Activated B cell treated with CpG ODN at 0.5 μM for 24 hours (primary cell): ENCODE results near the gene NEAT1. TPM values are rescaled to one million over a fixed set of nuclear protein-coding genes. Genes with fewer than 3 reads are reported as not detected.

ENCODE experiments used
- ATAC-seq: fragments of 200-7000 bp; cut with Tn5 transposase; one replicate; pipeline ENCODE4 v1.10.0; 2021; ENCODE audit warnings: low read depth, mild to moderate bottlenecking, moderate library complexity
- CTCF ChIA-PET: fragments of 350-600 bp; sonication (Branson Sonifier 250); formaldehyde crosslinking; loops from one replicate; lab custom pipeline; 2021; ENCODE audit warnings: antibody characterized with exemption; lab: Charles Lee
- POLR2A ChIA-PET: fragments of 350-600 bp; sonication (Branson Sonifier 250); formaldehyde crosslinking; loops from one replicate; lab custom pipeline; 2021; ENCODE audit warnings: antibody characterized with exemption; lab: Charles Lee
- DNase-seq: peaks from one replicate; pipeline ENCODE4 v3.0.0; 2022
- H3K27ac Mint-ChIP-seq: one replicate; pipeline ENCODE4 v1.8.0; 2020; ENCODE audit warnings: mixed read lengths
- H3K27me3 Mint-ChIP-seq: one replicate; pipeline ENCODE4 v1.8.0; 2021; ENCODE audit warnings: mixed read lengths
- H3K36me3 Mint-ChIP-seq: one replicate; pipeline ENCODE4 v1.8.0; 2021; ENCODE audit warnings: low read depth, mixed read lengths
- H3K4me1 Mint-ChIP-seq: one replicate; pipeline ENCODE4 v1.8.0; 2021; ENCODE audit warnings: mixed read lengths
- H3K4me3 Mint-ChIP-seq: one replicate; pipeline ENCODE4 v1.8.0; 2020; ENCODE audit warnings: mild to moderate bottlenecking, mixed read lengths
- H3K9me3 Mint-ChIP-seq: one replicate; pipeline ENCODE4 v1.8.0; 2020; ENCODE audit warnings: mixed read lengths
- intact Hi-C: fragments of 100-400 bp; cut with micrococcal nuclease; formaldehyde crosslinking; loops from one replicate; pipeline ENCODE4 v1.15.1; 2024
- total RNA-seq: library from RNA; stranded (reverse); gene quantifications from 2 replicates; pipeline ENCODE4 v1.2.3, GENCODE V29; 2022
- TF ChIP-seq, protein P1 (sequence below): fragments of 200-600 bp; IDR thresholded peaks from one replicate; pipeline ENCODE4 v1.8.0; 2022; ENCODE audit warnings: antibody characterized with exemption, mild to moderate bottlenecking

The NEAT1 gene
- total RNA-seq, 1 donor from 2014 or later = 699 TPM

DNA sequence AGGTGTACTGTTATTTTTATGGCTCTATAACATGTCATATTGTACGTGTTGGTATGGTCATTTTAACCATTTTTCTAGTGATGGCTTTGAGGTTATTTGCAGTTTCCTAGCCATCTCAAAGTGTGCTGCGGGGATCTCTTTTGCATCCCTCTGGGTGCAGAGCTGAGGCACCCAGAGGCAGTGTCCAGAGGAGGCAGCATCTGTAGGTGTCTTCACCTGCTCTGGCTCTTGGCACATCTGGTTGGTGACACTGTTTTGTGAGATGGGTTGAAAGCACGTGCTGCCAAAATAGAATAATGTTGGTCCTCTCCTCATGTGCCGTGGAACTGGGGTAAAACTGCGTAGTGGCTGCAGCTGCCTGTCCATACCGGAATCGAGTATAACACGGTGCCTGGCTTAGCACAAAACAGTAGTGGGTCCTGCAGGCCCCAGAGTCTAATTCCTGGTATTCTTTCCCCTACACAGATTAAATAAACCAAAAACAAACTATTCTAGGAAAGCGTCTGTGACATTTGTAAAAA is 12.9 kb downstream of the NEAT1 start:
- intact Hi-C loops = no loop called here

DNA sequence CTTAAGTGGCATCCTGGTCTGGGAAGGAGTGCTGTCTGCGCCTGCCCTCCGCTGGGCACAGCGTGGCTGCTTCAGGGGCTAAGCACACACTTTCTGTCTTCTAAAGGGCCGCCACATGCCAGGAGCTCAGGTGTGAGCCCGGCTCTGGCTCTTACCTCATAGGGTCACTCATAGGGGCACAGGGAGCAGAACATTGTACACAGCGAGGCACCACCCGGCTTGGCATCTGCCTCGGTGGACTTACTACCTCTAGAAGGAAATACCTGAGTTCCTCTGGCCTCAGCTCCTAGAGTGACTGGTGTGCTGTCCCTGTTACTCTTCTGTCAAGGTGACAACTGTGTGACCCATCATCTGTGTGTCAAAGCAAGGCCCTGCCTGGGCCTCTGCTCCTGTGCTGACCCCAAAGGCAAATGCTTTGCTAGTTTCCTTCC is 13.4 kb downstream of the NEAT1 start:
- Mint-ChIP-seq H3K27ac (peak overlapping the region; percentile 26), H3K4me3 (no peak overlapping the region), H3K4me1 (peaks cover 61% of the 10 kb centered on the region), H3K9me3 (no peaks in the 10 kb centered on the region), H3K36me3 (peaks cover 44% of the 10 kb centered on the region), H3K27me3 (no peaks in the 10 kb centered on the region)
- intact Hi-C loops = no loop called here
- TF ChIP-seq, protein P1, sequence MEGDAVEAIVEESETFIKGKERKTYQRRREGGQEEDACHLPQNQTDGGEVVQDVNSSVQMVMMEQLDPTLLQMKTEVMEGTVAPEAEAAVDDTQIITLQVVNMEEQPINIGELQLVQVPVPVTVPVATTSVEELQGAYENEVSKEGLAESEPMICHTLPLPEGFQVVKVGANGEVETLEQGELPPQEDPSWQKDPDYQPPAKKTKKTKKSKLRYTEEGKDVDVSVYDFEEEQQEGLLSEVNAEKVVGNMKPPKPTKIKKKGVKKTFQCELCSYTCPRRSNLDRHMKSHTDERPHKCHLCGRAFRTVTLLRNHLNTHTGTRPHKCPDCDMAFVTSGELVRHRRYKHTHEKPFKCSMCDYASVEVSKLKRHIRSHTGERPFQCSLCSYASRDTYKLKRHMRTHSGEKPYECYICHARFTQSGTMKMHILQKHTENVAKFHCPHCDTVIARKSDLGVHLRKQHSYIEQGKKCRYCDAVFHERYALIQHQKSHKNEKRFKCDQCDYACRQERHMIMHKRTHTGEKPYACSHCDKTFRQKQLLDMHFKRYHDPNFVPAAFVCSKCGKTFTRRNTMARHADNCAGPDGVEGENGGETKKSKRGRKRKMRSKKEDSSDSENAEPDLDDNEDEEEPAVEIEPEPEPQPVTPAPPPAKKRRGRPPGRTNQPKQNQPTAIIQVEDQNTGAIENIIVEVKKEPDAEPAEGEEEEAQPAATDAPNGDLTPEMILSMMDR = no peak
- DNase-seq = no peak
- no peak for ATAC-seq
- CTCF ChIA-PET = no interaction called here
- POLR2A ChIA-PET = interaction anchor here (1.1 to 5.0 kb wide), 7 partner anchors 10 to 63 kb away, joined by 3 to 64 read pairs (median 6); partner anchors contain the start of genes MALAT1 and NEAT1

More for the DNA sequence above, 12.9 kb downstream of the NEAT1 start:
- CTCF ChIA-PET = no interaction called here
- H3K27me3 Mint-ChIP-seq = no peaks in the 10 kb centered on the region
- peaks cover 61% of the 10 kb centered on the region for H3K4me1 Mint-ChIP-seq
- TF ChIP-seq, protein P1 = no peak
- no peak for DNase-seq
- peaks cover 42% of the 10 kb centered on the region for H3K36me3 Mint-ChIP-seq
- H3K27ac Mint-ChIP-seq = no peak overlapping the region
- H3K9me3 Mint-ChIP-seq = no peaks in the 10 kb centered on the region
- H3K4me3 Mint-ChIP-seq = no peak overlapping the region
- ATAC-seq = no peak
- POLR2A ChIA-PET = interaction anchor here (1.1 to 5.0 kb wide), 6 partner anchors 10 to 63 kb away, joined by 3 to 64 read pairs (median 7); partner anchors contain the start of genes MALAT1 and NEAT1

DNA sequence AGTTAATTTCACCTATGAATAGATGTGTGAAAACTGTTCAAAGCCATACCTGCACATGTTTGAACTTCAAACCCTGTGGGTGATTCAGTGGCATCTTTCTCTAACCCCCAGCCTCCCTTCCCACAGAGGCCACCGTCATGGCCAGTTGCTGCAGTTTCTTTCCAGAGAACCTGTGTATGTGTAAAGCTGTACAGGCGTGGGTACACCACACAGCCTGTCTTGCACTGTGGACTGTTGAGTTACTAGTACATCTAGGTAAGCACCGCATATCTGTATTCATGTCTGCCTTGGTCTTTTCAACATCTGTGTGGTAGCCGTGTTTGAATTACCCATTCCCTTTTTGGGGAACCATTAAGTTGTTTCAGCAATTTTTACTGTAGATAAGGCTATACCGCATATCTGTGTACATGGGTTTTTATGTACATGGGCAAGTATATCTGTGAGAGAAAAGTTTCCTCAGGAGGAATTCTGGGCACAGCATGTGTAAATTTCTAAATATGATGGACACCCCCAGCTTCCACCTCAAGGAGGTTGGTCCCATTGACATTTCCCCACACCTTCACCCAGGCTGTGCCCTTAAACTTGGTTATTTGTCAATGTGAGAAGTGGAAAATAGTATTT is 13.9 kb downstream of the NEAT1 start:
- DNase-seq (no peak), ATAC-seq (no peak)
- no peak overlapping the region for H3K4me3 Mint-ChIP-seq
- intact Hi-C loops = no loop called here
- H3K36me3 Mint-ChIP-seq = peaks cover 44% of the 10 kb centered on the region
- no peaks in the 10 kb centered on the region for H3K27me3 Mint-ChIP-seq
- ChIA-PET CTCF (interaction anchor here (0.6 to 1.3 kb wide), 6 partner anchors 12 to 161 kb away, joined by 3 read pairs; no protein-coding TSS in a partner anchor), POLR2A (interaction anchor here (0.7 to 5.0 kb wide), 12 partner anchors 11 to 69 kb away, joined by 3 to 64 read pairs (median 4); partner anchors contain the start of genes MALAT1 and NEAT1)
- peaks cover 62% of the 10 kb centered on the region for H3K4me1 Mint-ChIP-seq
- H3K27ac Mint-ChIP-seq = peak overlapping the region; percentile 26
- H3K9me3 Mint-ChIP-seq = no peaks in the 10 kb centered on the region
- TF ChIP-seq, protein P1 = no peak

DNA sequence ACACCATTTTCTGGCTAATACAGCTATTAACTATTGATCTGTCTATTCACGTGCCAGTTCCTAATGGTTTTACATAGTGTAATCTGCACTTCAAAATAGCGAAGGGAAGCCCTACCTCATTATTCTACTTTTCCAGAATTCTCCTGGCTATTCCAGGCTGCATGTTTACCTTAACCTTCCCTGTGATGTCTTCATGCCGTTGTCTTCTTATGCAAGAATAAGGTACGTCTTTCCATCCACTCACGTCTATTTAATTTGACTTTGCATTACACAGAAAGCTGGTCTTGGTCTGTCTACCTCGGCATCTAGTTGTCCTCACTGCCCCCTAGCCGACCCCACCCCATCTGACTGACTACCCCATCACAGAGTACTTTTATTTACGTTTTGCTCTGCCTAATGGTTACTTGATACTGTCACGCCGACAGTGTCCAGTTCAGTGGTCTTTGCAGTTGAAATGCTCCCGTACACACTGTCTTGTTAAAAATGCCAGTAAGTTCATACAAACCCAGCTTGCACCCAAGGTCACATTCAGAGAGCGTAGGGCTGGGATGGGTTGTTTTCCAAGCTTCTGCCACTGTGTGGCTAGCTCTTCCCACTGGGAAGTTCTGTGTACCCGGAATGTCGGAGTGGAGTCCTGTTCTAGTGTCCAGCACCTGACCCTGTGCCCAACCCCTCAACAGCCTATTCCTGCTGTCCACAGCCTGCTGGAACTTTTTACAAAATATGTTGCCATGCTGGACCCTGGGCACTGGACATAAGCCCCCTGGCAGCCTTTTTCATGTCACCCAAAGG is 15.0 kb downstream of the NEAT1 start:
- H3K27ac Mint-ChIP-seq = peak overlapping the region; percentile 8

More for the DNA sequence above, 15.0 kb downstream of the NEAT1 start:
- H3K4me3 Mint-ChIP-seq = no peak overlapping the region
- intact Hi-C loops = no loop called here
- TF ChIP-seq, protein P1 = no peak
- H3K9me3 Mint-ChIP-seq = no peaks in the 10 kb centered on the region
- ChIA-PET CTCF (interaction anchor here (0.7 to 1.3 kb wide), 7 partner anchors 13 to 73 kb away, joined by 3 read pairs; no protein-coding TSS in a partner anchor), POLR2A (interaction anchor here (0.7 to 5.0 kb wide), 11 partner anchors 12 to 70 kb away, joined by 3 to 64 read pairs (median 4); partner anchors contain the start of genes MALAT1 and NEAT1)
- ATAC-seq = no peak
- DNase-seq = no peak
- peaks cover 62% of the 10 kb centered on the region for H3K4me1 Mint-ChIP-seq
- H3K36me3 Mint-ChIP-seq = peaks cover 44% of the 10 kb centered on the region
- no peaks in the 10 kb centered on the region for H3K27me3 Mint-ChIP-seq
